ENCODE measurements around the gene SEL1L.

Gene SEL1L

DNA sequence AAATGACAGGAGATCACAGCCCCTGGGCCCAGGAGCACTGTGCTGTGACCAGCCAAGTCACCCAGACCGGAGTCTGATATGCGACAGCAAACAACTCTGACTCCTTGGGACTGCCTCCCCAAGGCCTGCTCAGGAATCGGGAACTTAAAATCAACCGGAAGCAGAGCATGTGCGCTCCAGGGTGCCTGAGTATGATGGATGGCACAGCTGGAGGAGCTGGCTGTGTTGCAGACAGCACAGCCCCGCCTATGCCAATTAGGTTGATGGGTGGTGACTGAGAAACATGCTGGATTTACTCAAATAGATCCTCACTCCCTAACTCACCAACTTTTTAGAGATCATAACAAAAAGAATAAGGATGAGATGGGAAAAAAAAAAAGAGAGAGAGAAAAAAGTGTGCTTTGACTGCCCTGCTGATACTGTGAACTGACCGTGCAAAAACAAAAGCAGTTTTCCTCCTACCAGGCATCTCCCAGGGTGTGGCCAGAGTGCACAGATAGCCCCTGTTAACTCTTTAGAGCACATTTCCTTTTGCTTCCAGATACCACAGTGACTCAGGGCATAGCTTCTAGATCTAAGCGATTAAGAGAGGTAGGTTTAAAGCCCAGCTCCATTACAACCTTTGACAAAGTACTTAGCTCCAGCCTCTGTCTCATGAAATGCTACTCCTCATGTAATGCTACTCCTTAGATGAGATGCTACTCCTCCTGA, 106.2 kb downstream of the SEL1L start:
- no peak overlapping the region for H3K9ac ChIP-seq (ENCODE audit: low read length)
- no peak overlapping the region for H3K27ac ChIP-seq (ENCODE audit: low read depth, low read length)
- no peak overlapping the region for H3K4me2 ChIP-seq (ENCODE audit: low read depth, low read length, poor library complexity, severe bottlenecking)
- no peaks in the 10 kb centered on the region for H3K9me3 ChIP-seq (ENCODE audit: insufficient read depth, low read length)
- no peaks in the 10 kb centered on the region for H3K79me2 ChIP-seq (ENCODE audit: insufficient read depth, low read length)
- H3K4me3 ChIP-seq (ENCODE audit: insufficient read depth, low read length, poor library complexity, severe bottlenecking) = no peak overlapping the region
- TF ChIP-seq EZH2phosphoT487 (conservative IDR thresholded peaks at IDR 0.05; ENCODE audit: low read length) = no peak
- TF ChIP-seq, protein P1, sequence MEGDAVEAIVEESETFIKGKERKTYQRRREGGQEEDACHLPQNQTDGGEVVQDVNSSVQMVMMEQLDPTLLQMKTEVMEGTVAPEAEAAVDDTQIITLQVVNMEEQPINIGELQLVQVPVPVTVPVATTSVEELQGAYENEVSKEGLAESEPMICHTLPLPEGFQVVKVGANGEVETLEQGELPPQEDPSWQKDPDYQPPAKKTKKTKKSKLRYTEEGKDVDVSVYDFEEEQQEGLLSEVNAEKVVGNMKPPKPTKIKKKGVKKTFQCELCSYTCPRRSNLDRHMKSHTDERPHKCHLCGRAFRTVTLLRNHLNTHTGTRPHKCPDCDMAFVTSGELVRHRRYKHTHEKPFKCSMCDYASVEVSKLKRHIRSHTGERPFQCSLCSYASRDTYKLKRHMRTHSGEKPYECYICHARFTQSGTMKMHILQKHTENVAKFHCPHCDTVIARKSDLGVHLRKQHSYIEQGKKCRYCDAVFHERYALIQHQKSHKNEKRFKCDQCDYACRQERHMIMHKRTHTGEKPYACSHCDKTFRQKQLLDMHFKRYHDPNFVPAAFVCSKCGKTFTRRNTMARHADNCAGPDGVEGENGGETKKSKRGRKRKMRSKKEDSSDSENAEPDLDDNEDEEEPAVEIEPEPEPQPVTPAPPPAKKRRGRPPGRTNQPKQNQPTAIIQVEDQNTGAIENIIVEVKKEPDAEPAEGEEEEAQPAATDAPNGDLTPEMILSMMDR (IDR thresholded peaks at IDR 0.05; ENCODE audit: insufficient read depth, low read length, poor library complexity, severe bottlenecking) = no peak
- H3F3A ChIP-seq (ENCODE audit: insufficient read depth) = no peaks in the 10 kb centered on the region
- H2AFZ ChIP-seq (ENCODE audit: low read depth, low read length, severe bottlenecking) = no peak overlapping the region
- H3K36me3 ChIP-seq (ENCODE audit: low read length) = no peaks in the 10 kb centered on the region
- H4K20me1 ChIP-seq (ENCODE audit: low read depth, low read length) = no peaks in the 10 kb centered on the region
- no peaks in the 10 kb centered on the region for H3K27me3 ChIP-seq (ENCODE audit: low read length)
- H3K9me2 ChIP-seq (replicated peaks; ENCODE audit: insufficient read depth, low read length) = no peaks in the 10 kb centered on the region

DNA sequence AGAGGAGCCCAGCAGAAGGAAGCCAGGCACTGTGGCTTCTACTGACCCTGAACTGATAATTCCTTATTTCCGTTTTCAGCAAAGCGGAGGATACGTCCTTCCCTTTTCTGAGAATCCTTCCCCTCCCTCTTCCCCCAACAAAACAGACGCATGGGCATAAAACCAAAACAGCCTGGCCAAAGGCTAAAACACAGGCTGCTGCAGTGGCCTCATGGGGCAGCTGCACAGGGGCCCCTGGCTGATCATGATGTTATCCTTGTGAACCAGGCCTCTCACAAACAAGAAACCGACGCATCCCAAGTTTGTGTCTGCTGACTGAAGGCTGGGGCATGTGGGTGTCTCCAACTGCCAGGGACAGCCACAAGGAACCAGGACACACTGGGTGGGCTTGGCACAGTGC, 110.1 kb downstream of the SEL1L start:
- H3K9me2 ChIP-seq (replicated peaks; ENCODE audit: insufficient read depth, low read length) = no peaks in the 10 kb centered on the region
- no peaks in the 10 kb centered on the region for H3K79me2 ChIP-seq (ENCODE audit: insufficient read depth, low read length)
- H3K36me3 ChIP-seq (ENCODE audit: low read length) = no peaks in the 10 kb centered on the region
- no peaks in the 10 kb centered on the region for H3K27me3 ChIP-seq (ENCODE audit: low read length)
- no peaks in the 10 kb centered on the region for H3K9me3 ChIP-seq (ENCODE audit: insufficient read depth, low read length)
- no peak overlapping the region for H3K27ac ChIP-seq (ENCODE audit: low read depth, low read length)
- TF ChIP-seq EZH2phosphoT487 (conservative IDR thresholded peaks at IDR 0.05; ENCODE audit: low read length) = no peak
- TF ChIP-seq, protein P1 (IDR thresholded peaks at IDR 0.05; ENCODE audit: insufficient read depth, low read length, poor library complexity, severe bottlenecking) = no peak
- no peaks in the 10 kb centered on the region for H4K20me1 ChIP-seq (ENCODE audit: low read depth, low read length)
- H3K4me2 ChIP-seq (ENCODE audit: low read depth, low read length, poor library complexity, severe bottlenecking) = no peak overlapping the region
- no peak overlapping the region for H2AFZ ChIP-seq (ENCODE audit: low read depth, low read length, severe bottlenecking)
- H3K9ac ChIP-seq (ENCODE audit: low read length) = no peak overlapping the region
- no peaks in the 10 kb centered on the region for H3F3A ChIP-seq (ENCODE audit: insufficient read depth)
- H3K4me3 ChIP-seq (ENCODE audit: insufficient read depth, low read length, poor library complexity, severe bottlenecking) = no peak overlapping the region
